ENCODE data around the gene TRAPPC2L.

The TRAPPC2L gene

GRCh38 chr16:88911136-88911945 is 54.4 kb downstream of the TRAPPC2L start:
- DNase-seq = no peak

GRCh38 chr16:88911946-88912310 is 55.0 kb downstream of the TRAPPC2L start:
- DNase-seq = no peak

All from suppressor macrophage (primary cell).